Measurements from ENCODE around the gene RPL10A. TPM values are rescaled to one million over a fixed set of nuclear protein-coding genes. Genes with fewer than 3 reads are reported as not detected.
A peak's percentile ranks its signal among the peaks of the same experiment; 100 is the strongest.

The RPL10A gene
- total and polyA plus RNA-seq, 2 of the 13 experiments (the other 11 are each of a cell fraction or from before 2014, with no cell fraction given), result 1,854 to 2,726 TPM

DNA sequence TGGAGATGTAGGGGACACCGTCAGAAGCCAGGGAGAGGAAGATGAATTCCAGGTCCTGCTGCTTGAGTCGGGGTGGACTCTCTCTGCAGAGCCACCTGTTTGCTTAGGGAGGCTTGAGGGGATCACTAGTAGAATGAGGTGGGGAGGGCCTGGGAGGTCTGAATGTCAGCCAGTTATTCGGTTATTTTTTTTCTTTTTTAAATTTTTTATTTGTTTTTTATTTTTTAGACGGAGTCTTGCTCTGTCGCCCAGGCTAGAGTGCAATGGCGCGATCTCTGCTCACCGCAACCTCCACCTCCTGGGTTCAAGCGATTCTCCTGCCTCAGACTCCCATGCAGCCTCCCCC lies 20.3 kb downstream of the RPL10A start:
- BruUV-seq (replicated peaks), result no TSS peak
- Histone ChIP-seq H3K9me3 (ENCODE audit: low read length) (no peaks in the 10 kb centered on the region), H3K79me2 (ENCODE audit: insufficient read depth, low read length) (peaks cover 28% of the 10 kb centered on the region), H3K27ac (ENCODE audit: extremely low read length, insufficient read depth, low read length) (no peak overlapping the region), H4K20me1 (ENCODE audit: insufficient read depth, low read length) (peaks cover 42% of the 10 kb centered on the region; the same call in 1 of the 2 replicates), H3K27me3 (ENCODE audit: control insufficient read depth in 1 of 2, insufficient read depth in 2 of 2, low read length in 2 of 2) (no peaks in the 10 kb centered on the region), H3K4me1 (ENCODE audit: insufficient read depth, low read length) (peaks cover 26% of the 10 kb centered on the region), H3K9ac (ENCODE audit: insufficient read depth, low read depth, low read length) (no peak overlapping the region), H3K4me2 (ENCODE audit: low read depth, low read length) (no peak overlapping the region), H2AFZ (ENCODE audit: low read length) (no peak overlapping the region), H3K4me3 (replicated peaks in 1 of 3; ENCODE audit: insufficient read depth in 1 of 3, low read depth in 2 of 3, low read length in 3 of 3) (no peak overlapping the region), H3K36me3 (replicated peaks in 1 of 2; ENCODE audit: control insufficient read depth in 1 of 2, insufficient read depth in 2 of 2, low read length in 2 of 2) (peaks cover 9 to 31% of the 10 kb centered on the region in 2 experiments)
- in situ Hi-C loops (cut with HindIII; ENCODE audit: extremely low pct_ligation_motif_present, low pct_unique_long_range_greater_than_20kb), result no loop called here
- DNase-seq (ENCODE audit: low spot score) (no peak), ATAC-seq (no peak), FAIRE-seq (no peak)
- CTCF ChIA-PET (ENCODE audit: low intra/inter-chr PET ratio, low total read pairs), result no interaction called here
- POLR2A ChIA-PET, result no interaction called here
- TF ChIP-seq, protein P1, sequence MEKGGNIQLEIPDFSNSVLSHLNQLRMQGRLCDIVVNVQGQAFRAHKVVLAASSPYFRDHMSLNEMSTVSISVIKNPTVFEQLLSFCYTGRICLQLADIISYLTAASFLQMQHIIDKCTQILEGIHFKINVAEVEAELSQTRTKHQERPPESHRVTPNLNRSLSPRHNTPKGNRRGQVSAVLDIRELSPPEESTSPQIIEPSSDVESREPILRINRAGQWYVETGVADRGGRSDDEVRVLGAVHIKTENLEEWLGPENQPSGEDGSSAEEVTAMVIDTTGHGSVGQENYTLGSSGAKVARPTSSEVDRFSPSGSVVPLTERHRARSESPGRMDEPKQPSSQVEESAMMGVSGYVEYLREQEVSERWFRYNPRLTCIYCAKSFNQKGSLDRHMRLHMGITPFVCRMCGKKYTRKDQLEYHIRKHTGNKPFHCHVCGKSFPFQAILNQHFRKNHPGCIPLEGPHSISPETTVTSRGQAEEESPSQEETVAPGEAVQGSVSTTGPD (CRISPR knock-in tag; IDR thresholded peaks at IDR 0.05), result no peak
- no peak for TF ChIP-seq EP300 (IDR thresholded peaks at IDR 0.05; ENCODE audit: low read depth in 2 of 2, low read length in 2 of 2)
- no peak for TF ChIP-seq EP300 (CRISPR knock-in tag; IDR thresholded peaks at IDR 0.05; ENCODE audit: borderline replicate concordance)
- WGBS (ENCODE audit: low lambda C conversion rate), result 94% methylated on average over 9 of the region's 9 CpGs
- intact Hi-C loops (cut with micrococcal nuclease; ENCODE audit: unreplicated experiment), result no loop called here

DNA sequence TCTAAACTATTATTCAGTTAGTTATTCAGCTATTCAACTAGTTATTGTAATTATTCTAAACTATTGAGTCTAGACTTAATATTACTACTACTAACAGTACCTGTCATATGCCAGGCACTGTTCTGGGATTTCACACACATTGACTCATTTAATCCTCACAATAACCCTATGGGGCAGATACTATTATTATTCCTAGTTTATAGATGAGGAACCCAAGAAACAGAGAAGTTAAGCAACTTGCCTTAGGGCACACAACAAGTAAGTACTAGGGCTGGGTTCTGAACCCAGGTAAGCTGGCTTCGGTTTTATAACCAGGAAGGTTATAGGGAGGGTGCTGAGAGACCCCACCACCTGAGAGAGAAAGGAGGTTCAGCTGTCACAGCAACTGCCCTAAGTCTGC lies 20.9 kb downstream of the RPL10A start:
- CTCF ChIA-PET (ENCODE audit: low intra/inter-chr PET ratio, low total read pairs), result no interaction called here
- peaks cover 48% of the 10 kb centered on the region; the same call in 1 of the 2 replicates for H4K20me1 ChIP-seq (ENCODE audit: insufficient read depth, low read length)
- BruUV-seq (replicated peaks), result no TSS peak
- H3K27me3 ChIP-seq (ENCODE audit: control insufficient read depth in 1 of 2, insufficient read depth in 2 of 2, low read length in 2 of 2), result no peaks in the 10 kb centered on the region
- TF ChIP-seq ZNF3 (CRISPR knock-in tag; IDR thresholded peaks at IDR 0.05) (no peak), PHF21A (CRISPR knock-in tag; IDR thresholded peaks at IDR 0.05) (no peak), HDAC6 (IDR thresholded peaks at IDR 0.05; ENCODE audit: low read depth, low read length) (no peak), ZNF768 (CRISPR knock-in tag; IDR thresholded peaks at IDR 0.05) (0 out of 2 replicates have a peak, but pooled peaks have one; percentile 6), FIP1L1 (IDR thresholded peaks at IDR 0.05; ENCODE audit: borderline replicate concordance, insufficient read depth, low read depth, low read length) (no peak), ZNF607 (CRISPR knock-in tag; IDR thresholded peaks at IDR 0.05; ENCODE audit: borderline replicate concordance) (no peak), ZNF354B (CRISPR knock-in tag; IDR thresholded peaks at IDR 0.05) (no peak)
- H3K4me1 ChIP-seq (ENCODE audit: insufficient read depth, low read length), result peaks cover 32% of the 10 kb centered on the region
- no peaks in the 10 kb centered on the region for H3K9me3 ChIP-seq (ENCODE audit: low read length)
- FAIRE-seq (no peak), DNase-seq (ENCODE audit: low spot score) (no peak), ATAC-seq (no peak)
- H3K4me3 ChIP-seq (replicated peaks in 1 of 3; ENCODE audit: insufficient read depth in 1 of 3, low read depth in 2 of 3, low read length in 3 of 3), result no peak overlapping the region
- intact Hi-C loops (cut with micrococcal nuclease; ENCODE audit: unreplicated experiment) (no loop called here), in situ Hi-C loops (cut with HindIII; ENCODE audit: extremely low pct_ligation_motif_present, low pct_unique_long_range_greater_than_20kb) (no loop called here)
- WGBS (ENCODE audit: low lambda C conversion rate), result 100% methylated on average over 1 of the region's 1 CpG
- no peak overlapping the region for H3K4me2 ChIP-seq (ENCODE audit: low read depth, low read length)
- no peak overlapping the region for H3K27ac ChIP-seq (ENCODE audit: extremely low read length, insufficient read depth, low read length)
- POLR2A ChIA-PET, result no interaction called here
- no peak overlapping the region for H2AFZ ChIP-seq (ENCODE audit: low read length)
- H3K36me3 ChIP-seq (replicated peaks in 1 of 2; ENCODE audit: control insufficient read depth in 1 of 2, insufficient read depth in 2 of 2, low read length in 2 of 2), result peaks cover 11 to 26% of the 10 kb centered on the region in 2 experiments
- H3K79me2 ChIP-seq (ENCODE audit: insufficient read depth, low read length), result peaks cover 34% of the 10 kb centered on the region
- no peak overlapping the region for H3K9ac ChIP-seq (ENCODE audit: insufficient read depth, low read depth, low read length)
